Thyroid gland (tissue), 4 donors: ENCODE data around the gene FHDC1. TPM values are rescaled to one million over a fixed set of nuclear protein-coding genes. Genes with fewer than 3 reads are reported as not detected.

Experiments used
- DNase-seq, 2 donors: peaks; one replicate each; pipeline ENCODE4 v3.0.0-alpha.2; 2019
- H3K27ac ChIP-seq, 3 donors: fragments of 200-600 bp; sonication (generic); 1 replicate in 2 of 3; 2 replicates in 1 of 3; pipeline ENCODE4 v1.5.1; 2016 to 2019; ENCODE audit warnings: mild to moderate bottlenecking in 1 of 3, moderate library complexity in 1 of 3
- H3K27me3 ChIP-seq: fragments of 200-600 bp; sonication (generic); one replicate; pipeline ENCODE4 v1.5.1; 2019
- H3K36me3 ChIP-seq, 2 donors: fragments of 200-600 bp; sonication (generic); one replicate each; pipeline ENCODE4 v1.5.1; 2016 to 2019
- H3K4me1 ChIP-seq, 2 donors: fragments of 200-600 bp; sonication (generic); one replicate each; pipeline ENCODE4 v1.5.1; 2017 to 2019
- H3K4me3 ChIP-seq, 3 donors: fragments of 200-600 bp; sonication (generic); replicated peaks in 1 of 3; 1 replicate in 2 of 3; 2 replicates in 1 of 3; pipeline ENCODE4 v1.5.1; 2016; ENCODE audit warnings: mild to moderate bottlenecking in 1 of 3
- H3K9me3 ChIP-seq: fragments of 200-600 bp; sonication (generic); one replicate; pipeline ENCODE4 v1.5.1; 2017
- CTCF ChIP-seq, 6 experiments: fragments of 200-600 bp in 3 of 6; fragments of 450-650 bp in 3 of 6; sonication (generic) in 3 of 6; IDR thresholded peaks; one replicate each; pipeline ENCODE4 v1.5.1; 2016 to 2019; ENCODE audit warnings: antibody characterized with exemption in 6 of 6, mild to moderate bottlenecking in 2 of 6, inconsistent platforms in 1 of 6, moderate library complexity in 1 of 6
- POLR2A ChIP-seq, 2 donors: fragments of 450-650 bp; IDR thresholded peaks; one replicate each; pipeline ENCODE4 v1.6.1; 2017; ENCODE audit warnings: antibody characterized with exemption in 2 of 2, mild to moderate bottlenecking in 2 of 2, moderate library complexity in 1 of 2
- WGBS, 2 donors: methylation state at CpG; one replicate each; pipeline ENCODE4 v1.1.5; 2017; 5-methylcytosine and 5-hydroxymethylcytosine counted together
- intact Hi-C: fragments of 100-400 bp; cut with DNase I; formaldehyde crosslinking; loops from one replicate; pipeline ENCODE4 v1.15.1; 2023
- total RNA-seq, 4 donors: library from RNA; depleted of rRNA; stranded (reverse); fragments of >200 nt; gene quantifications; one replicate each; pipeline ENCODE4 v1.2.3, GENCODE V29; 2016

Gene FHDC1
- total RNA-seq, 4 donors from 2014 or later, result 12.4 to 26.2 (median 18.3) TPM

- 82 to 83% methylated on average over 1 of the region's 1 CpG for WGBS, 2 donors
- Histone ChIP-seq H3K36me3 (no peaks in the 10 kb centered on the region), H3K9me3 (no peaks in the 10 kb centered on the region), H3K27ac (no peak overlapping the region), H3K27me3 (no peaks in the 10 kb centered on the region), H3K4me3 (no peak overlapping the region), H3K4me1 (peaks cover 0 to 7% of the 10 kb centered on the region in 2 donors)
- intact Hi-C loops, result no loop called here
- TF ChIP-seq POLR2A (IDR thresholded peaks at IDR 0.05), result no peak
- TF ChIP-seq CTCF (IDR thresholded peaks at IDR 0.05), result no peak
- no peak for DNase-seq
Measured at GRCh38 chr4:153000076-153000420, 63.9 kb downstream of the FHDC1 start.

GRCh38 chr4:153001626-153002025 is 65.5 kb downstream of the FHDC1 start:
- no peaks in the 10 kb centered on the region for H3K4me1 ChIP-seq
- 77 to 95% methylated on average over 5 of the region's 5 CpGs for WGBS, 2 donors
- TF ChIP-seq POLR2A (IDR thresholded peaks at IDR 0.05), result no peak
- no peak for TF ChIP-seq CTCF (IDR thresholded peaks at IDR 0.05)
- H3K27ac ChIP-seq, result no peak overlapping the region
- no peak overlapping the region for H3K4me3 ChIP-seq
- H3K36me3 ChIP-seq, result no peaks in the 10 kb centered on the region
- no peak for DNase-seq
- no peaks in the 10 kb centered on the region for H3K9me3 ChIP-seq
- intact Hi-C loops, result no loop called here
- no peaks in the 10 kb centered on the region for H3K27me3 ChIP-seq

GRCh38 chr4:153002110-153002509 is 66.0 kb downstream of the FHDC1 start:
- 33 to 34% methylated on average over 2 of the region's 2 CpGs for WGBS, 2 donors
- Histone ChIP-seq H3K4me3 (no peak overlapping the region), H3K36me3 (no peaks in the 10 kb centered on the region), H3K4me1 (no peaks in the 10 kb centered on the region), H3K9me3 (no peaks in the 10 kb centered on the region), H3K27ac (no peak overlapping the region), H3K27me3 (no peaks in the 10 kb centered on the region)
- intact Hi-C loops, result no loop called here
- DNase-seq, result no peak
- TF ChIP-seq CTCF (IDR thresholded peaks at IDR 0.05) (no peak), POLR2A (IDR thresholded peaks at IDR 0.05) (no peak)

GRCh38 chr4:153004081-153004850 is 68.1 kb downstream of the FHDC1 start:
- 72 to 91% methylated on average over 5 to 6 of the region's 6 CpGs for WGBS, 2 donors
- DNase-seq, result no peak
- no peak overlapping the region for H3K27ac ChIP-seq
- no peaks in the 10 kb centered on the region for H3K27me3 ChIP-seq
- TF ChIP-seq POLR2A (IDR thresholded peaks at IDR 0.05), result no peak
- TF ChIP-seq CTCF (IDR thresholded peaks at IDR 0.05), result no peak
- H3K4me3 ChIP-seq, result no peak overlapping the region
- no peaks in the 10 kb centered on the region for H3K4me1 ChIP-seq
- H3K36me3 ChIP-seq, result no peaks in the 10 kb centered on the region
- H3K9me3 ChIP-seq, result no peaks in the 10 kb centered on the region
- intact Hi-C loops, result no loop called here

GRCh38 chr4:153005899-153006381 is 69.8 kb downstream of the FHDC1 start:
- H3K9me3 ChIP-seq, result no peaks in the 10 kb centered on the region
- no peak overlapping the region for H3K4me3 ChIP-seq
- no peaks in the 10 kb centered on the region for H3K4me1 ChIP-seq
- WGBS, 2 donors, result 58 to 77% methylated on average over 7 to 8 of the region's 8 CpGs
- intact Hi-C loops, result no loop called here
- TF ChIP-seq CTCF (IDR thresholded peaks at IDR 0.05), result no peak
- TF ChIP-seq POLR2A (IDR thresholded peaks at IDR 0.05), result no peak
- no peak for DNase-seq
- H3K27me3 ChIP-seq, result no peaks in the 10 kb centered on the region
- no peak overlapping the region for H3K27ac ChIP-seq
- no peaks in the 10 kb centered on the region for H3K36me3 ChIP-seq
